ENCODE data around the gene CSPG5. TPM values are rescaled to one million over a fixed set of nuclear protein-coding genes. Genes with fewer than 3 reads are reported as not detected.

CSPG5 gene
- total RNA-seq, 1 donor: 0.43 TPM

DNA sequence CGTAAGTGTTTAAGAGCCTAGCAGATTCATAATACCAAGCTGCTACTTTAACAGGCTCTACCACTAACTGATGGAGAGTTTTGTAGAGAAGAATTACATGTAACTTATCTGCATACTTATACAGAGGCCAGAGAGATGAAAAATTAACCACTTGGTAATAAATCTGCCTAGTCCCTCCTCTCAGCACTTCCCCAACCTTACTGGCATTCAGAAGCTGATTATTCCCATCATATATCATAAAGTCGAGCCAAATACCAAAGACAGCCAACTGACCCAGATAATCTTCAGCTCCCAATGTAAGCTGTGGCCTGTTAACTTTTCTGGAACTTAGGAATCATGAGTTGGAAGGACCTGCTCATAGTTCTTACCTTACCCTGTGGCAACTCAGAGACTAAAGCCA lies 25.5 kb upstream of the CSPG5 start:
- no peak for DNase-seq (ENCODE audit: low read depth)
- no peak overlapping the region for H3K4me3 ChIP-seq (ENCODE audit: low read depth, low read length)
- TF ChIP-seq, protein P1, sequence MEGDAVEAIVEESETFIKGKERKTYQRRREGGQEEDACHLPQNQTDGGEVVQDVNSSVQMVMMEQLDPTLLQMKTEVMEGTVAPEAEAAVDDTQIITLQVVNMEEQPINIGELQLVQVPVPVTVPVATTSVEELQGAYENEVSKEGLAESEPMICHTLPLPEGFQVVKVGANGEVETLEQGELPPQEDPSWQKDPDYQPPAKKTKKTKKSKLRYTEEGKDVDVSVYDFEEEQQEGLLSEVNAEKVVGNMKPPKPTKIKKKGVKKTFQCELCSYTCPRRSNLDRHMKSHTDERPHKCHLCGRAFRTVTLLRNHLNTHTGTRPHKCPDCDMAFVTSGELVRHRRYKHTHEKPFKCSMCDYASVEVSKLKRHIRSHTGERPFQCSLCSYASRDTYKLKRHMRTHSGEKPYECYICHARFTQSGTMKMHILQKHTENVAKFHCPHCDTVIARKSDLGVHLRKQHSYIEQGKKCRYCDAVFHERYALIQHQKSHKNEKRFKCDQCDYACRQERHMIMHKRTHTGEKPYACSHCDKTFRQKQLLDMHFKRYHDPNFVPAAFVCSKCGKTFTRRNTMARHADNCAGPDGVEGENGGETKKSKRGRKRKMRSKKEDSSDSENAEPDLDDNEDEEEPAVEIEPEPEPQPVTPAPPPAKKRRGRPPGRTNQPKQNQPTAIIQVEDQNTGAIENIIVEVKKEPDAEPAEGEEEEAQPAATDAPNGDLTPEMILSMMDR (IDR thresholded peaks at IDR 0.05; ENCODE audit: insufficient read depth, low read depth, low read length): no peak

DNA sequence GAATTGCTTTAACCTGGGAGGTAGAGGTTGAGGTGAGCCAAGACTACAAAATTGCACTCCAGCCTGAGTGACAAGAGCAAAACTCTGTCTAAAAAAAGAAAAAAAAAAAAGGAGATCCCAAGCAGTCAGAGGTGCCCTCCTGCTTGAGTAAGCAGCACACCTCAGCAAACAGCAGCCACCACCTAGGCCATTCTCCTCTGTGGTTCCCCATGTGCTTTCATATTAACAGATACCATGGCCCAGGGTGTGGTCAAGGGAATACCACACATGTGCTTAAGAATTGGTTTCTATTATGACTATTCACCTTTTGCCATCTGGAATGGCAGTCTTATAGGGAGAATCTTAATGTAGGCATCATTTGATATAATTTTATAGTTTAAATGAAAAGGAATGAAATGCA lies 24.7 kb upstream of the CSPG5 start:
- DNase-seq (ENCODE audit: low read depth): no peak
- no peak overlapping the region for H3K4me3 ChIP-seq (ENCODE audit: low read depth, low read length)
- TF ChIP-seq, protein P1 (IDR thresholded peaks at IDR 0.05; ENCODE audit: insufficient read depth, low read depth, low read length): no peak

DNA sequence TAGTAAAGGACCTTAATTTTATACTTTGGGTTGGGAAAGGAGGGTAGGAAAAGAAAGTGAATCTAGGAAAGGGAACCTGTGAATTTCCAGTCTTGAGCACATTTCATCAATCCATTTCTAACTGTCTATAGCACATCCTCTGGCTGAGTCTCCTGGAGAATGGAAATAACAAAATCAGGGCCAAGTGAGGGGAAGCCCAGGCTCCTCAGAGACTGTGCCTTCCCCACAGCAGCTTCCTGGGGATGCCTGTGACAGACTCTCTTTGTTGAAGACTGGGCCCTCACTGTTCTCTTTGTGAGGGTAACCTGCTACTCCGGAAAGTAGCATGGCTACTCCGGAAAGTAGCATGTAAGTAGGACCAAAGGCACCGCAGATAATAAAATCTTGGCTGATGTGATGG lies 22.6 kb upstream of the CSPG5 start:
- TF ChIP-seq, protein P1 (IDR thresholded peaks at IDR 0.05; ENCODE audit: insufficient read depth, low read depth, low read length): no peak
- no peak overlapping the region for H3K4me3 ChIP-seq (ENCODE audit: low read depth, low read length)
- DNase-seq (ENCODE audit: low read depth): no peak

DNA sequence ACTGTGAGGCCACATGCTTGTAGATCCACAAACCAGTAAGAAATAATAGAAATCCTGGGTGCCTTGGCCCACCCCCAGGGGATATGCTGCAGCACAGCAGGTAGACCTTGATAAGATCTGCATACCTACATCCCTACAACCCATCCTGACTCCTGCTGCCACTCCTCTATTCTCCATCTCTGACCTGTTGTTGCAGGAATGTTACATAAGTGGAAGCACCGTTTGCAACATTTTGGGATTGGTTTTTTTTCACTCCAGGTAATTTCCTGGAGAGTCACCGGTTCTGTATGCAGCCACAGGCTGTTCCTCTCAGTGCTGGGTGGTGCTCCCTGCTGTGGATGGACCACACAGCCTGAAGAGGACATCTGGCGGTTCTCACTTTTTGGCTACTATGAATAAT lies 16.1 kb upstream of the CSPG5 start:
- no peak for DNase-seq (ENCODE audit: low read depth)
- TF ChIP-seq, protein P1 (IDR thresholded peaks at IDR 0.05; ENCODE audit: insufficient read depth, low read depth, low read length): no peak
- H3K4me3 ChIP-seq (ENCODE audit: low read depth, low read length): no peak overlapping the region

DNA sequence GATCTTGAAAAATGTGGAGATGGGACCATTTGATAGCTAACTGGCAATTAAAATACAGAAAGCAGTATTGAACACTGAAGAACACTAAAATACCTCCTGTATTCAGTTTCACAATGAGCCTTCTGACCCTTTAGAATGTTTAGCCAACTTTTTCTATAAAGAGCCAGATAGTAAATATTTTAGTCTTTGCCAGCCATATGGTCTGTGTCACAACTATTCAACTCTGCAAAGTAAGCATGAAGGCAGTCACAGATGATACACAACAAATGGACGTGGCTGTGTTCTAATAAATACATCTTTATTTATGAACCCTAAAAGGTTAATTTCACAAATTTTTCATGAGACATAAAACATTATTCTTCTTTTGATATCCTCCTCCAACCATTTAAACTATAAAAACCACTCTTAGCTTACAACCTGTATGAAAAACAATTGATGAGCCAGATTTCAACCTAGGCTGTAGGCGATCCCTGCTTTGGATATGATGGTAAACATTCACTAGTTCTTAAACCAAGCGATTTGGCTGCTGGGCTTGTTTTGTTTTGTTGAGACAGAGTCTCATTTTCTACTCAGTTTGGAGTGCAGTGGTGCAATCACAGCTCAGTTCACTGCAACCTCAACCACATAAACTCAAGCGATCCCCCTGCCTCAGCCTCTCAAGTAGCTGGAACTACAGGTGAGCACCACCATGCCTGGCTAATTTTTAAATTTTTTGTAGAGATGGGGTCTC lies 13.6 kb upstream of the CSPG5 start:
- H3K4me3 ChIP-seq (ENCODE audit: low read depth, low read length): no peak overlapping the region
- TF ChIP-seq, protein P1 (IDR thresholded peaks at IDR 0.05; ENCODE audit: insufficient read depth, low read depth, low read length): no peak
- peak; percentile 63 for DNase-seq (ENCODE audit: low read depth)

DNA sequence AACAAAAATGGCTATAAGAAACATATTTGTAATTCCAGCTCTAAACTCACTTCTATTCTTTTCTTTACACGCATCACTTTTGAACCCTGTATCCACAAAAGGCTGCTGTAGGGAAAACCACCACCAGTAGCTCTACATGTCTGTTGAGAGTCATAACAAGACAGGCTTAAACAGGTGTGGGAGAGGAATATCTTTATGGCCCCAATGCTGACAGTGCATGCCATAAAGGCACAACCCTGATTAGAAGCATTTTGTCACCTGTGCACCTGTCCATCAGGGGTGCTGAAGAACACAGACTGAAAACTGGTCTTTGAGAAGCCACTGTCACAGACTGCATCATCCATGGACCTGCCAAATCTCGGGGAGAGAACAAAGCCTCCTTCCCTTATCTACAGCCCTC lies 11.6 kb upstream of the CSPG5 start:
- DNase-seq (ENCODE audit: low read depth): no peak
- TF ChIP-seq, protein P1 (IDR thresholded peaks at IDR 0.05; ENCODE audit: insufficient read depth, low read depth, low read length): no peak
- H3K4me3 ChIP-seq (ENCODE audit: low read depth, low read length): no peak overlapping the region

DNA sequence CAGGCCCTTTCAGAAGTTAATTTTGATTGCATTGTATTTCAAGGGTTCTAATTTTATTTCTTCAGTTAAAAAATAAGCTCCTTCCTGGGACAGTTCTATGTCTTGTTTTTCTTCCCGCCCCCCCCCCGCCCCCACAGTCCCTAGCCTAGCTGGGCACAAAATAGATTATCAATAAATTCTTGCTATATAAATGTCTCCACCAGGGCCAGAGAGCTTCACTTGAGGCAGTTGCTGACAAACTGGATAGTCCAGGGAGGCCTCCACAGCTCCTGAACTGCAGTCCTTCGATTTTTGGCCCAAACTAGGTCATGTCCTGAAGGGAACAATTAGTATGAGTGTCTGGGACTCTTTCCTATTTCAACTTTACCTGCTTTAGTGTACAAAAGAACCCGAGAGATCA lies 9.9 kb upstream of the CSPG5 start:
- TF ChIP-seq, protein P1 (IDR thresholded peaks at IDR 0.05; ENCODE audit: insufficient read depth, low read depth, low read length): no peak
- no peak overlapping the region for H3K4me3 ChIP-seq (ENCODE audit: low read depth, low read length)
- DNase-seq (ENCODE audit: low read depth): no peak

Measured in fibroblast of villous mesenchyme (primary cell).